ENCODE data around the gene PTPRN2.
A peak's percentile ranks its signal among the peaks of the same experiment; 100 is the strongest.

The PTPRN2 gene

DNA sequence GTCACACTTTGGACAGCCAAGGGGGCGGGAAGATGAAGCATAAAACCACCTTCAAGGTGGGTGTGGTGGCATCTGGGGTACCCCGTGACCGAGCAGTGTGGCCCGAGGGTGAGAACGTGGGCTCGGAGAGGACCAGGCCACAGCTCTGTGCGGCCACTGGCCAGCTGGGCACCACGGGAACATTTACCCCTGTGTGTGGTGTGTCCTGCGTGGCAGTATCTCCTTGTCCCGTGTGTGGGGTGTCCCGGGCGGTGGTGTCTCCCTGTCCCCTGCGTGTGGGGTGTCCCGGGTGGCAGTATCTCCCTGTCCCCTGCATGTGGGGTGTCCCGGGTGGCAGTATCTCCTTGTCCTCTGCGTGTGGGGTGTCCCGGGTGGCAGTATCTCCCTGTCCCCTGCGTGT is 680.5 kb downstream of the PTPRN2 start:
- H3K27ac Mint-ChIP-seq: no peak overlapping the region
- H3K4me1 Mint-ChIP-seq: peaks cover 31% of the 10 kb centered on the region
- H3K4me3 Mint-ChIP-seq: no peak overlapping the region
- peaks cover 15% of the 10 kb centered on the region for H3K9me3 Mint-ChIP-seq
- H3K36me3 Mint-ChIP-seq (ENCODE audit: low read depth): no peaks in the 10 kb centered on the region
- no peak for TF ChIP-seq CTCF (IDR thresholded peaks at IDR 0.05)
- no peak for DNase-seq
- H3K27me3 Mint-ChIP-seq (ENCODE audit: low read depth, poor library complexity): peaks cover 2% of the 10 kb centered on the region

- TF ChIP-seq CTCF (IDR thresholded peaks at IDR 0.05): no peak
- H3K9me3 Mint-ChIP-seq: peaks cover 10% of the 10 kb centered on the region
- no peaks in the 10 kb centered on the region for H3K36me3 Mint-ChIP-seq (ENCODE audit: low read depth)
- peaks cover 2% of the 10 kb centered on the region for H3K27me3 Mint-ChIP-seq (ENCODE audit: low read depth, poor library complexity)
- no peak for DNase-seq
- peaks cover 31% of the 10 kb centered on the region for H3K4me1 Mint-ChIP-seq
- no peak overlapping the region for H3K4me3 Mint-ChIP-seq
- no peak overlapping the region for H3K27ac Mint-ChIP-seq
Observed at GRCh38 chr7:157906583-157906982, 681.0 kb downstream of the PTPRN2 start.

- no peak for TF ChIP-seq CTCF (IDR thresholded peaks at IDR 0.05)
- Mint-ChIP-seq H3K4me3 (no peak overlapping the region), H3K36me3 (ENCODE audit: low read depth) (no peaks in the 10 kb centered on the region), H3K9me3 (peaks cover 5% of the 10 kb centered on the region), H3K27me3 (ENCODE audit: low read depth, poor library complexity) (peaks cover 2% of the 10 kb centered on the region), H3K27ac (no peak overlapping the region), H3K4me1 (peaks cover 36% of the 10 kb centered on the region)
- no peak for DNase-seq
Observed at GRCh38 chr7:157905651-157906461, 681.8 kb downstream of the PTPRN2 start.

DNA sequence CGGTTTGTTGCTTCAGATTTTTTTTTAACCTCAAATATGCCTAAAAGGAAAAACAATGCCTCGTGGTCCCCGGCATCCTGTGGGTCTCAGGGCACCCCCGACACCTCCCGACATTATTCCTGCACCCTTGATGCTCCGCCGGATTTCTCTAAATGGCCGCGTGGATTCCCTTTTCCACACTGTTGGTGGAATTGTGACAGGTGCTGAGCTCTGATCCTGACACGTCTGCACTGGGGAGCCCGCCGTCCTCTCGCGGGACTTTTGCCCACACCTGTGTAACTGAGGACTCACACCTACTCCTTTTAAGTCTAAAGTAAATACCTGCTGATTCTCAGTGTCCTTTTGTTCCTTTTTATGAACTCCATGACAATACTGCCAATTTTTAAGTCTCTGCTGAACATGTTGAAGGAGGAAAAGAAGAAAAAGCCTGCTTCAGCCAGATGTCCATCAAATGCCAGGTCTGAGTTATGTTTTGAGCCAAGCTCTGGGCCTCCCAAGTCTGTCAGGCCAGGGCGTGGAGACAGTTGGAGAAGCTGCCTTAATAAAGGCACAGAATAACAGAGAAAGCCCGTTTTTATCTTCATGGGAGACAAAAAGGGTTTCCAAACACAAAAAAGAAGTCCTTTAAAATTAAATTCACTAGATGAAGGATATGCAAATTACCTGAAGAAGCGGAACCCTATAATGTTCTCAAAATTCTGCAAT is 682.6 kb downstream of the PTPRN2 start:
- Mint-ChIP-seq H3K4me3 (no peak overlapping the region), H3K27me3 (ENCODE audit: low read depth, poor library complexity) (peaks cover 6% of the 10 kb centered on the region), H3K9me3 (no peaks in the 10 kb centered on the region), H3K36me3 (ENCODE audit: low read depth) (no peaks in the 10 kb centered on the region), H3K4me1 (peaks cover 44% of the 10 kb centered on the region), H3K27ac (peak overlapping the region; percentile 95)
- TF ChIP-seq CTCF (IDR thresholded peaks at IDR 0.05): no peak
- no peak for DNase-seq

DNA sequence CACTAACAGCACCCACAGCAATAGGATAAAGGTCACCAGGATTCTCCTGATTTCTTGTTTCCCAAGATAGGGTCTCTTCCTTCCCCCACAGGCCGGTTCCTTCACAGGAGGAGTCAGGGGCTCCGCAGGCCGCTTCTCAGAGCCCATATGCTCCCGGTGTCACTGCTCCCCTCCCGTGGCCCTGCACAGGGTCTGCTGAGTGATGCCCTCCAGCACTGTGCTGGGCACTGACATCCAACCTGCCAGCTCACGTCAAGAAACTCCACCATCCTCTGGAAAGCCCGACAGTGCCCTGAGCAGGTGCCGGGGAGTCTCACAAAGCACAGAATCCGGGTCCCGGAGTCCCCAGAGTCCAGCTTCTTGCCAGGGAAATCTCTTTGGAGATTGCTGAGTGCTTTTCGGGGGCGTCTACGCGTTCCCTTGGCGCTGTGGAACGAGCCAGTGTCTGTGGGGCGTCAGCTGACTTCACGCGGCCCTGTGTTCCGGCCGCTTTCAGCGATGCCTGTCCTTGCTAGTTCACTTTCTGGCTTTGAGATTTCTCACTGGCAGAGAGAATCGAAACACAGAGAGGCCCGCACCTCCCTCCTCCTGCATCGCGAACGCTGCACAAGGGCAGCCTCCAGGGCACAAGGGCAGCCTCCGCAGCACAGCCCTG is 683.3 kb downstream of the PTPRN2 start:
- Mint-ChIP-seq H3K36me3 (ENCODE audit: low read depth) (no peaks in the 10 kb centered on the region), H3K27ac (no peak overlapping the region), H3K4me1 (peaks cover 51% of the 10 kb centered on the region), H3K27me3 (ENCODE audit: low read depth, poor library complexity) (peaks cover 6% of the 10 kb centered on the region), H3K4me3 (no peak overlapping the region), H3K9me3 (no peaks in the 10 kb centered on the region)
- no peak for DNase-seq
- no peak for TF ChIP-seq CTCF (IDR thresholded peaks at IDR 0.05)

Data from nephron progenitor cell (in vitro differentiated cells).